Erythroblast (primary cell): ENCODE data around the gene ARMC12.

ENCODE experiments used
- GATA1 ChIP-seq: IDR thresholded peaks from 2 replicates; pipeline ENCODE4 v1.6.1; 2011; ENCODE audit warnings: low read depth, mild to moderate bottlenecking, control low read depth, low read length, moderate library complexity
- POLR2A ChIP-seq: IDR thresholded peaks from 2 replicates; pipeline ENCODE4 v1.6.1; 2011; ENCODE audit warnings: mild to moderate bottlenecking, low read length

GRCh38 chr6:35727231-35727934 lies 9.4 kb upstream of the ARMC12 start:
- TF ChIP-seq POLR2A (peak; percentile 82), GATA1 (no peak)
